NT2/D1 (cell line): Measurements from ENCODE around the gene RIT2.

Experiments used
- SUZ12 ChIP-seq: IDR thresholded peaks from 2 replicates; pipeline ENCODE4 v1.6.1; 2011; ENCODE audit not compliant: insufficient read length, insufficient read depth; ENCODE audit errors: extremely low read depth
- YY1 ChIP-seq: IDR thresholded peaks from 2 replicates; pipeline ENCODE4 v1.6.1; 2011; ENCODE audit not compliant: insufficient read length, insufficient read depth
- ZNF274 ChIP-seq: IDR thresholded peaks from 2 replicates; pipeline ENCODE4 v1.6.1; 2011; ENCODE audit warnings: mild to moderate bottlenecking, low read depth, low read length

DNA sequence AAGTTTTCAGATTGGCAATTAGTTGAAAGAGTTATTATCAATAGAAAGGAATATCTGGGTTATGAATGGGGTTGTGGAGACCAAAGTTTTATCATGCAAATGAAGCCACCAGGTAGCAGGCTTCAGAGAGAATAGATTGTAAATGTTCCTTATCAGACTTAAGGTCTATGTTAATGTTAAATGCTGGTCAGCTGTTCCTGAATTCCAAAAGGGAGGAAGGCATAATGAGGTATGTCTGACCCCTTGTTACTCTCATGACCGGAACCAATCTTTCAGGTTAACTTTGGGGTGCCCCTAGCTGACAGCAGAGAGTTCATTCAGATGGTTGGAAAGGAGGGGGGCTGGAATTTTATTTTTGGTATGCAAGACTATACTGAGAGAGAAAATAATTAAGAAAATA lies 47.9 kb downstream of the RIT2 start:
- TF ChIP-seq ZNF274 (no peak), SUZ12 (no peak), YY1 (no peak)
